DOHH2 (cell line): ENCODE measurements around the gene B4GAT1.
"Not testable (repeated sequence)": the region's sequence is repeated elsewhere in the genome, so short reads cannot be mapped to it uniquely, and the experiment has no call there.

ENCODE experiments used
- H3F3A ChIP-seq: fragments of 200-600 bp; sonication (generic), shearing (Covaris generic); 2 replicates; pipeline ENCODE4 v1.6.0; 2016; ENCODE audit warnings: antibody characterized with exemption, mild to moderate bottlenecking; ENCODE audit not compliant: control insufficient read depth, insufficient read depth
- H3K27ac ChIP-seq: fragments of 200-600 bp; sonication (generic); 2 replicates; pipeline ENCODE4 v1.5.1; 2014; ENCODE audit warnings: low read depth, mild to moderate bottlenecking, low read length, moderate library complexity
- H3K27me3 ChIP-seq: fragments of 200-600 bp; sonication (generic); 2 replicates; pipeline ENCODE4 v1.6.1; 2014; ENCODE audit warnings: mild to moderate bottlenecking, low read length, mixed read lengths; ENCODE audit not compliant: control insufficient read depth
- H3K36me3 ChIP-seq: fragments of 200-600 bp; sonication (generic); 2 replicates; pipeline ENCODE4 v1.6.1; 2014; ENCODE audit warnings: mild to moderate bottlenecking, low read length, moderate library complexity, mixed read lengths; ENCODE audit not compliant: control insufficient read depth
- H3K4me1 ChIP-seq: fragments of 200-600 bp; sonication (generic); 2 replicates; pipeline ENCODE4 v1.6.1; 2014; ENCODE audit warnings: mild to moderate bottlenecking, low read length, mixed read lengths; ENCODE audit not compliant: control insufficient read depth
- H3K4me2 ChIP-seq: fragments of 200-600 bp; sonication (generic); 2 replicates; pipeline ENCODE4 v1.6.0; 2014; ENCODE audit warnings: mild to moderate bottlenecking, low read length, moderate library complexity
- H3K4me3 ChIP-seq: fragments of 200-600 bp; sonication (generic); 2 replicates; pipeline ENCODE4 v1.5.1; 2014; ENCODE audit warnings: mild to moderate bottlenecking, low read length, mixed read lengths
- H3K79me2 ChIP-seq: fragments of 200-600 bp; sonication (generic); 2 replicates; pipeline ENCODE4 v1.6.1; 2014; ENCODE audit warnings: mild to moderate bottlenecking, low read length, mixed read lengths; ENCODE audit not compliant: control insufficient read depth
- H3K9me2 ChIP-seq: fragments of 200-600 bp; sonication (generic); replicated peaks from 2 replicates; pipeline ENCODE4 v1.6.1; 2014; ENCODE audit warnings: mild to moderate bottlenecking, low read length, mixed read lengths; ENCODE audit not compliant: control insufficient read depth
- H3K9me3 ChIP-seq: fragments of 200-600 bp; sonication (generic); 2 replicates; pipeline ENCODE4 v1.6.1; 2014; ENCODE audit warnings: antibody characterized with exemption, low read length, mixed read lengths; ENCODE audit not compliant: control insufficient read depth, insufficient read depth
- H4K20me1 ChIP-seq: fragments of 200-600 bp; sonication (generic); 2 replicates; pipeline ENCODE4 v1.6.0; 2014; ENCODE audit warnings: low read depth, mild to moderate bottlenecking, antibody characterized with exemption, low read length, moderate library complexity; ENCODE audit not compliant: control insufficient read depth, insufficient read depth
- EZH2phosphoT487 ChIP-seq: fragments of 200-600 bp; sonication (generic); IDR thresholded peaks from 2 replicates; pipeline ENCODE4 v1.6.1; 2017; ENCODE audit warnings: borderline replicate concordance, mild to moderate bottlenecking, antibody characterized with exemption, low read length, moderate library complexity, mixed read lengths
- TF ChIP-seq, protein P1 (sequence below): fragments of 200-600 bp; sonication (generic); IDR thresholded peaks from one replicate; pipeline ENCODE4 v1.5.1; 2014; ENCODE audit warnings: antibody characterized with exemption, mild to moderate bottlenecking, low read depth, low read length; ENCODE audit not compliant: poor library complexity, severe bottlenecking

Gene B4GAT1

DNA sequence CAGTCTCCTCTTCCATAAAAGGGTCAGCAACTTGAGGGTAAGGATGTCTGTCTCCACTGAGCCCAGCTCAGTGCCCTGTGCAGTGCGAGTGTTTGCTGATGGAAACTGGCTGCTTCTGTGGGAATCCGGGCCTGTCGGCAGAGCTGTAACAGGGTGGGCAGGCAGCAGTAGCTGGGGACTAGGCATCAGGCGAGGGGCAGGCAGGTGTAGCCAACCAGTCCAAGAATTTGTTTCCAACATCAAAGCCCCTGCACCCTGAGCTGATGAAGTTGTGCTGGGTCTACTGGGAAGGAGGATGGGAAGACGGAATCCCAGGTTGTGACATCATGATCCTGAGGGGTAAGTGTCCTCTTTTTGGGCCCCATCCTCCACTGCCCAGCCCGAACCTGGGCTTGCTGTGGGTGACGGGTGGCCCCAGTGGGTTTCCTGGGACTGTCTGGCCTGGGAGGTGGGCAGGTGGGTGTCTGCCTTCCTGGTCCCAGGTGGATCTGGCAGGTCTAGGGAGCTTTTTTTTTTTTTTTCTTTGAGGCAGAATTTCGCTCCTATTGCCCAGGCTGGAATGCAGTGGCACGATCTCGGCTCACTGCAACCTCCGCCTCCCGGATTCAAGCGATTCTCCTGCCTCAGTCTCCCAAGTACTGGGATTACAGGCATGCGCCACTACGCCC is 13.1 kb upstream of the B4GAT1 start:
- Histone ChIP-seq H3K9me3 (no peaks in the 10 kb centered on the region), H3K4me3 (no peak overlapping the region), H3K36me3 (peaks cover 26% of the 10 kb centered on the region), H3K79me2 (no peaks in the 10 kb centered on the region), H3K27ac (no peak overlapping the region), H3K9me2 (no peaks in the 10 kb centered on the region), H3K27me3 (no peaks in the 10 kb centered on the region), H3K4me2 (no peak overlapping the region), H3K4me1 (no peaks in the 10 kb centered on the region), H3F3A (peaks cover 6% of the 10 kb centered on the region; the same call in 1 of the 2 replicates), H4K20me1 (peaks cover 4% of the 10 kb centered on the region; the same call in 1 of the 2 replicates)
- TF ChIP-seq, protein P1, sequence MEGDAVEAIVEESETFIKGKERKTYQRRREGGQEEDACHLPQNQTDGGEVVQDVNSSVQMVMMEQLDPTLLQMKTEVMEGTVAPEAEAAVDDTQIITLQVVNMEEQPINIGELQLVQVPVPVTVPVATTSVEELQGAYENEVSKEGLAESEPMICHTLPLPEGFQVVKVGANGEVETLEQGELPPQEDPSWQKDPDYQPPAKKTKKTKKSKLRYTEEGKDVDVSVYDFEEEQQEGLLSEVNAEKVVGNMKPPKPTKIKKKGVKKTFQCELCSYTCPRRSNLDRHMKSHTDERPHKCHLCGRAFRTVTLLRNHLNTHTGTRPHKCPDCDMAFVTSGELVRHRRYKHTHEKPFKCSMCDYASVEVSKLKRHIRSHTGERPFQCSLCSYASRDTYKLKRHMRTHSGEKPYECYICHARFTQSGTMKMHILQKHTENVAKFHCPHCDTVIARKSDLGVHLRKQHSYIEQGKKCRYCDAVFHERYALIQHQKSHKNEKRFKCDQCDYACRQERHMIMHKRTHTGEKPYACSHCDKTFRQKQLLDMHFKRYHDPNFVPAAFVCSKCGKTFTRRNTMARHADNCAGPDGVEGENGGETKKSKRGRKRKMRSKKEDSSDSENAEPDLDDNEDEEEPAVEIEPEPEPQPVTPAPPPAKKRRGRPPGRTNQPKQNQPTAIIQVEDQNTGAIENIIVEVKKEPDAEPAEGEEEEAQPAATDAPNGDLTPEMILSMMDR: no peak
- no peak for TF ChIP-seq EZH2phosphoT487

DNA sequence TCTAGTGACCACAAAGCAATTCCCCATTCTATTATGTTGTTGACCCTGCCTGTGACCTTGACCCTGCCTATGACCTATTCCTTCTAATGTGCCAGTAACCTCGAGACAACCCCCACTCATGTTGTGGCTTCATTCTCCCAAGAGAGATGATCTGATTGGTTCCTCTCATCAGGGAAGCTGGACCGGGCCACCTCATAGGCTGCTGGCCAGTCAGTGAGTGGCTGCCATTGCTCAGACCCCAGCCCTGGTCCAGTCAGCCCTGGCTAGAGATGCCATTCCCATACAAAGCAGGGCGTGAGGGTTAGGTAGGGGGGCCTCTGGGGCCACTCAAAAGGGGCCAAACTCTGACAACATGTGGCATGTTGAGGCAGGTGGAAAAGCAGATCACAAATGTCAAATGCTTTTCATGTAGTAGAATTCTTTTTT is 12.2 kb upstream of the B4GAT1 start:
- Histone ChIP-seq H3K4me2 (no peak overlapping the region), H3K79me2 (no peaks in the 10 kb centered on the region), H3K4me1 (no peaks in the 10 kb centered on the region), H3K27me3 (no peaks in the 10 kb centered on the region), H3F3A (peaks cover 6% of the 10 kb centered on the region; the same call in 1 of the 2 replicates), H3K36me3 (peaks cover 22% of the 10 kb centered on the region), H3K9me3 (no peaks in the 10 kb centered on the region), H3K9me2 (no peaks in the 10 kb centered on the region), H4K20me1 (peaks cover 4% of the 10 kb centered on the region; the same call in 1 of the 2 replicates), H3K27ac (no peak overlapping the region), H3K4me3 (no peak overlapping the region)
- TF ChIP-seq EZH2phosphoT487: no peak
- TF ChIP-seq, protein P1: no peak

DNA sequence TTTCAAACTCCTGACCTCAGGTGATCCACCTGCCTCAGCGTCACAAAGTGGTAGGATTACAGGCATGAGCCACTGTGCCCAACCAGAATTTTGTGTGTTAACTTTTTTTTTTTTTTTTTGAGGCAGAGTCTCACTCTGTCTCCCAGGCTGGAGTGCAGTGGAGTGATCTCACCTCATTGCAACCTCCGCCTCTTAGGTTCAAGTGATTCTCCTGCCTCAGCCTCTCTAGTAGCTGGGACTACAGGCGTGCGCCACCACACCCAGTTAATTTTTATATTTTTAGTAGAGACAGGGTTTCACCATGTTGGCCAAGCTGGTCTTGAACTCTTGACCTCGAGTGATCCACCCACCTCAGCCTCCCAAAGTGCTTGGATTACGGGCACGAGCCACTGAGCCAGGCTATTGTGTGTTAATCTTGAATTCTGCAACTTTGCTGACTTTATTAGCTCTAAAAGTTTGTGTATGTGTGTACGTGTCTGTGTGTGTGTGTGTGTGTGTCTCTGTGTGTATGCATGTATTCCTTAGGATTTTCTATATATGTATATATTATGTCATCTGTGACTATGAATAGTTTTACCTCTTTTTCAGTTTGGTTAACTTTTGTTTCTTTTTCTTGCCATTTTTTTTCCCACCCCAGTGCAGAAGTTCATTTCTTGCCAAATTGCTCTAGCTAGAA is 3.3 kb upstream of the B4GAT1 start:
- peaks cover 22% of the 10 kb centered on the region for H3K4me1 ChIP-seq
- H3K4me2 ChIP-seq, H3K27ac ChIP-seq: not testable (repeated sequence)

DNA sequence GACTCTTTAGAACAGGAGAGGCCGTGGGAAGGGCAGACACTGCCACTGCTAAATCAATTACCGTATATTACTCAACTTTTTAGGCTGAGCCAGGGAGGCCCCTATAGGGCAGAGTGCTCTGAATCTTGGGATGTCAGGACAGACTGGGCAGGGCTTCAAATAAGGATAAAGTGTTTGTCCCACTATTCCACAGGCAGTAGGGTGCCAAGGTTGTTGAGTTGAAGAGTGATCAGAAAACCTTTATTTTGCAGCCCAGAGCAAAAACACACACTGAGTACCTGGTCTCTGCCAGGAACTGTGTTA is 1.6 kb upstream of the B4GAT1 start:
- H3K9me3 ChIP-seq: no peaks in the 10 kb centered on the region
- H3K27ac ChIP-seq: no peak overlapping the region
- peaks cover 32% of the 10 kb centered on the region for H3K4me1 ChIP-seq
- H3K79me2 ChIP-seq: peaks cover 22% of the 10 kb centered on the region
- peaks cover 17% of the 10 kb centered on the region for H3F3A ChIP-seq
- H3K4me3 ChIP-seq: no peak overlapping the region
- H3K27me3 ChIP-seq: no peaks in the 10 kb centered on the region
- no peaks in the 10 kb centered on the region for H3K9me2 ChIP-seq
- peak overlapping the region; percentile 76; the same call in 1 of the 2 replicates for H3K4me2 ChIP-seq
- H4K20me1 ChIP-seq: peaks cover 4% of the 10 kb centered on the region; the same call in 1 of the 2 replicates
- no peak for TF ChIP-seq EZH2phosphoT487
- TF ChIP-seq, protein P1: no peak
- H3K36me3 ChIP-seq: no peaks in the 10 kb centered on the region; the same call in 1 of the 2 replicates

More for the DNA sequence above, 3.3 kb upstream of the B4GAT1 start:
- H3K4me3 ChIP-seq, H3K27me3 ChIP-seq, H3K36me3 ChIP-seq, H3K9me3 ChIP-seq, H3K9me2 ChIP-seq, H4K20me1 ChIP-seq: not testable (repeated sequence)
- Histone ChIP-seq H3F3A (peaks cover 13% of the 10 kb centered on the region), H3K79me2 (peaks cover 12% of the 10 kb centered on the region)
